ENCODE measurements around the gene CNTRL.
A peak's percentile ranks its signal among the peaks of the same experiment; 100 is the strongest.
"Not testable (repeated sequence)": the region's sequence is repeated elsewhere in the genome, so short reads cannot be mapped to it uniquely, and the experiment has no call there.

Gene CNTRL, protein sequence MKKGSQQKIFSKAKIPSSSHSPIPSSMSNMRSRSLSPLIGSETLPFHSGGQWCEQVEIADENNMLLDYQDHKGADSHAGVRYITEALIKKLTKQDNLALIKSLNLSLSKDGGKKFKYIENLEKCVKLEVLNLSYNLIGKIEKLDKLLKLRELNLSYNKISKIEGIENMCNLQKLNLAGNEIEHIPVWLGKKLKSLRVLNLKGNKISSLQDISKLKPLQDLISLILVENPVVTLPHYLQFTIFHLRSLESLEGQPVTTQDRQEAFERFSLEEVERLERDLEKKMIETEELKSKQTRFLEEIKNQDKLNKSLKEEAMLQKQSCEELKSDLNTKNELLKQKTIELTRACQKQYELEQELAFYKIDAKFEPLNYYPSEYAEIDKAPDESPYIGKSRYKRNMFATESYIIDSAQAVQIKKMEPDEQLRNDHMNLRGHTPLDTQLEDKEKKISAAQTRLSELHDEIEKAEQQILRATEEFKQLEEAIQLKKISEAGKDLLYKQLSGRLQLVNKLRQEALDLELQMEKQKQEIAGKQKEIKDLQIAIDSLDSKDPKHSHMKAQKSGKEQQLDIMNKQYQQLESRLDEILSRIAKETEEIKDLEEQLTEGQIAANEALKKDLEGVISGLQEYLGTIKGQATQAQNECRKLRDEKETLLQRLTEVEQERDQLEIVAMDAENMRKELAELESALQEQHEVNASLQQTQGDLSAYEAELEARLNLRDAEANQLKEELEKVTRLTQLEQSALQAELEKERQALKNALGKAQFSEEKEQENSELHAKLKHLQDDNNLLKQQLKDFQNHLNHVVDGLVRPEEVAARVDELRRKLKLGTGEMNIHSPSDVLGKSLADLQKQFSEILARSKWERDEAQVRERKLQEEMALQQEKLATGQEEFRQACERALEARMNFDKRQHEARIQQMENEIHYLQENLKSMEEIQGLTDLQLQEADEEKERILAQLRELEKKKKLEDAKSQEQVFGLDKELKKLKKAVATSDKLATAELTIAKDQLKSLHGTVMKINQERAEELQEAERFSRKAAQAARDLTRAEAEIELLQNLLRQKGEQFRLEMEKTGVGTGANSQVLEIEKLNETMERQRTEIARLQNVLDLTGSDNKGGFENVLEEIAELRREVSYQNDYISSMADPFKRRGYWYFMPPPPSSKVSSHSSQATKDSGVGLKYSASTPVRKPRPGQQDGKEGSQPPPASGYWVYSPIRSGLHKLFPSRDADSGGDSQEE (N-terminal part only)

DNA sequence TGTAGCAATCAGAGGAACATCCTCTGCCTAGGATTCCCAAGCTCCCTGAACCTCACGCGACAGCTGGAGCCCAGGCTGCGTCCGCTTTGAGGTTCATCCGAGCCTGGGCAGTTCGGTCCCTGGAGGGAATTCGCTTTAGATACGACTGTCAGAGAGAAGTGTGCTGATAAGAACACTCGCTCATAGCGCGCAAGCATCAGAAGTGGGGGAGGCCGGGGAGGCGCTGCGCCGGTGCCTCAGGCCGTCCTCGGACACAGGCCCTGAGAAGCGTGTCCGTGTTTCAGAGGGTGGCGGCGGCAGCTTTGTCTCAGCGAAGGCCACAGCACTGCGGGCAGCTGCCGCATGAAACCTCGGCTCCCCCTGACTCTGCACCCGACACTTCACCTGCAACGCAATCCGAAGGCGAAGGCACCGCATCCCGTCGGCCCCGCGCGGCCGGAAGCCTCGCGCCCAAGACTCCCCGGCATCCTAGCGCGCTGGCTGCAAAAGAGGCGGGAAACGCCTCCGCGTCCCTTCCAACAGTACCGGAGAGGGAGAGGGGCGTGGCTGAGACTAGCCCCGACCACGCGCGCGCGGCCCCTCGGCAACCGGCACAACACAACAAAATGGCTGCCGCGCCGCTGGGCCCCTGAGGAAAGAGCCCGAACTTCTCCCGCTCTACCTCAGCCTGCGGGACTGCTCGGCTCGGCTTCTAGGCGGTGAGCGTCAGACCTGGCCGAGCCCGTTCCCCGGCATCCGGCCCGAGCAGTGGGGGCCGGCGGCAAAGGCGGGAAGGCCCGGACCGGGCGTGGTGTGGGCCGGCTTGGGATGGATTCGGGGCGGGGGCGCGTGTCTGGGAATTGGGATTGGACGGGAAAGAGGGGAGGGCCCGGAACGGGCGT lies at the start of gene CNTRL:
Gene CNTRL (plus strand): TSS at position 586 of the 881 bp plus-strand sequence. CDS start 13,372 bp downstream, outside the sequence.
- peak; percentile 68 for DNase-seq (ENCODE audit: low read depth in 2 of 2)

GRCh38 chr9:121026260-121026691 lies 48.5 kb upstream of the CNTRL start:
- DNase-seq (ENCODE audit: low read depth in 2 of 2): no peak

DNA sequence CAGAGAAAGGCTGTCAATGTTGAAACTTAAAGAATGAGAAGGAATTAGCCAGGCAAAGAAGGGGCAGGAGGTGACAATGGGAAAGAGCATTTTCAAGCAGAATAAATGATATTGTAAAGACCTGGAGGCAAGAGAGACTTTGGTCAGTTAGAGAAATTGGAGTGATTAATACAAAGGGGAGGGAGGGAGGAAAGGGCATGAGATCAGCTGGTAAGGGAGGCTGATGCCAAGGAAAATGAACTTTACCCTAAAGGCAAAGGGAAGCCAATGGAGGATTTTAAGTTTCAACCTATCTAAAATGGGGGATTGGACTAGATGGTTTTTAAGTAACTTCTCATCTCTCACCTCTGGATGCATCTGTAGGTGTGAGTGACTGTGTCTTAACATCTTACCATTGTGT lies 48.0 kb upstream of the CNTRL start:
- no peak for DNase-seq (ENCODE audit: low read depth in 2 of 2)

GRCh38 chr9:121028285-121028684 lies 46.5 kb upstream of the CNTRL start:
- DNase-seq (ENCODE audit: low read depth in 2 of 2): not testable (repeated sequence)

- no peak for DNase-seq (ENCODE audit: low read depth in 2 of 2)
These were observed 45.3 kb upstream of the CNTRL start for GRCh38 chr9:121029469-121029868.

GRCh38 chr9:121034529-121034928 lies 40.2 kb upstream of the CNTRL start:
- no peak for DNase-seq (ENCODE audit: low read depth in 2 of 2)

- DNase-seq (ENCODE audit: low read depth in 2 of 2): not testable (repeated sequence)
These were observed 39.0 kb upstream of the CNTRL start for GRCh38 chr9:121035717-121036116.

DNA sequence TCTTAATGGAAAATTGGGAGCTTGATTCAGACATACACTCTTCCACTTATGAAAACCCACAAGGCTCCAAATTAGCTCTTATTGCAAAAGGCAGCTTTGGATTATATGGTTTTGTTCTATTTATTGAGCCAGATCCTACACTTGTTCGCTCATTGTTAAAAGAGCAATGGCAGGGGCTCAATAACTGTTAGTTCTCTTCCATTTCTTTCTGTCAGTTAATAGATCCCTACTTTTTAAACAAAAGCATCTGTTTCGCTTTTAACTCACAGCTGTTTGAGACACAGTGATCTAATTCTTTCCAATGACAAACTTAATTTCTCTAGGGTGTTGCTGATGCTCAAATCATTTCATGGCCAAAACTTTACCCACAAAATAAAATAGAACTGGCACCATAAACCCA lies 36.4 kb upstream of the CNTRL start:
- no peak for DNase-seq (ENCODE audit: low read depth in 2 of 2)

DNA sequence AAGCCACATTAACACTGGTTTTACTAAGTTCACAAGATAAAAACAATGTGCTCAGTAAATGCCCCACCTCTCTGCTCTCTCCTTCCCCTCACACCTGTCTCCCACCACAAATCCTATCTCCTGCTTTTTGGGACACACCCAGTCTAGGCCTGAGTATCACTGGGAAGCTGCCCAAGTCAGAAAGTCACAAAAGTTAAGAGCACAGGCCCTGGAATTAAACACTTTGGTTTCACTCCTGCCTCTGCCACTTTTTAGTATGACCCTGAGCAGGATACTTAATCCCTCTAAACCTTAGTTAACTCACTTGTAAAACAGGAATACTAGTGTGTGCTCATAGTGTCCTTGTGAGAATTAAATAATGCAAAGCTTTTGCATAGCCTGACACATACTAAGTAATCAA lies 36.0 kb upstream of the CNTRL start:
- DNase-seq (ENCODE audit: low read depth in 2 of 2): no peak

DNA sequence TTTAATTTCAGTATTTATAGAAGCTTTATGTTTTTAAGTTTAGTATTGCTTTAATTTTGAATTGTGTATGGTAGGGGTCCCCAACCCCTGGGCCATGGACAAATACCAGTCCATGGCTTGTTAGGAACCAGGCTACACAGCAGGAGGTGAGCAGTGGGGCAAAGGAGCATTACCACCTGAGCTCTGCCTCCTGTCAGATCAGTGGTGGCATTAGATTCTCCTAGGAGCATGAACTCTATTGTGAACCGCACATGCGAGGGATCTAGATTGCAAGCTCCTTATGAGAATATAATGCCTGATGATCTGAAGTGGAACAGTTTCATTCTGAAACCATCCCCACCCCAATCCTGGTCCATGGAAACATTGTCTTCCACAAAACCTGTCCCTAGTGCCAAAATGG lies 26.6 kb upstream of the CNTRL start:
- no peak for DNase-seq (ENCODE audit: low read depth in 2 of 2)

DNA sequence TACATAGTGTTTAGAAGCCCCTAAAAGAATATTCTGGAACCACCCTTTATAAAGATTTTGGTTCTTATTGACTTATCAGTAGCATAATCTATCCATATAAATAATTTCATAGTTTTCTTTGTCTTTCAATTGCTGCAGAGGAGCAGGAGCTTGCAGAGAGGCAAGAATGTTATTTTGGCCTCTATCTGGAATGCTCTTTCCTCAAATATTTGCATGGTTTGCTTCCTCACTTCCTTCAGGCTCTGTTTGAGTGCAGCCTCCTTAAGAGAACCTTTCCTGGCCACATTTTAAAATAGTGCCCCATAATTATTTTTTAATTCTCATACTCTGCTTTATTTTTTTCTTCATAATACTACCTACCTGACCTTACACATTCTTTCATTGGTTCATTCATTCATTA lies 26.1 kb upstream of the CNTRL start:
- DNase-seq (ENCODE audit: low read depth in 2 of 2): no peak

DNA sequence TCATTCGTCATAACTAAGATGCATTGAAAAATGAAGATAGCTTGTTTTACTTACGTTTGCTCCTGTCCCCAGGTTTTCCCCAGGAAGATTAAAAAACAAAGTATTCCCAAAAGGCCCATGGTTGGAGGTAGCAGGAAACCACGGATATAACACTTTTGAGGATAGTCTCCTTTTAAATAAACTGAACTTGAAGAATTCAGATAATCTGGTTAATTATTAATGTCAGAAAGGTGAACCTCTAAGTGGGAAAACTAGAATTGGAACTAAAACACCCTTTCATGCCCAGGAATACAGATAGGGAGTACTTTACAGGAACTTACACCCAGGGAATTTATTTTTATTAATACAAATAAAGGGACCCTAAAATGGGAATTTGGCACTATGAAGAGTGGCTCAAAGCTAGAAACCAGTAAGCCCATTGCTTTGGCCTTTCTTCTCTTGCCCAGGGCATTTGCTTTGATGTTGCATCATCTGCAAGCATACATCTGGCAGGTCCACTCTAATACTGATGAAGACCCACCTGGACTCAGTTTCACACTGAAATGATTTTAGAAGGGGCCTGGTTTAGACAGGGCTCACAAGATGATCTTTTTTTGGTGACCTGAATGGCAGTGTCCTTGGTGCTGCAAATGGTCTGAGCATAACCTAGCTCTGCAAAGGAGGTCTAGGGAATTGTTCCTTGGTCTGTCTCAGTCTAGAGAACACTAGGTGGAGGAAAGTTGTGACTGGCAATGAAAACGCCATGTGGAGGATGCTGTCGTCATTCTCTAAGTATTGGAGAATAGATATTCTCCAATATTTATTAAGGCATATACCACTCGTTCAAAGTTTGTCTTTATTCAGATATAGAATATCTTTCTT lies 24.4 kb upstream of the CNTRL start, which contains the start of gene C5:
Gene C5 (minus strand): TSS at position 148 of the 861 bp plus-strand sequence. CDS start 29 bp downstream, at position 119.
- no peak for DNase-seq (ENCODE audit: low read depth in 2 of 2)

- no peak for DNase-seq (ENCODE audit: low read depth in 2 of 2)
These were observed 21.2 kb upstream of the CNTRL start for GRCh38 chr9:121053544-121053943.

DNA sequence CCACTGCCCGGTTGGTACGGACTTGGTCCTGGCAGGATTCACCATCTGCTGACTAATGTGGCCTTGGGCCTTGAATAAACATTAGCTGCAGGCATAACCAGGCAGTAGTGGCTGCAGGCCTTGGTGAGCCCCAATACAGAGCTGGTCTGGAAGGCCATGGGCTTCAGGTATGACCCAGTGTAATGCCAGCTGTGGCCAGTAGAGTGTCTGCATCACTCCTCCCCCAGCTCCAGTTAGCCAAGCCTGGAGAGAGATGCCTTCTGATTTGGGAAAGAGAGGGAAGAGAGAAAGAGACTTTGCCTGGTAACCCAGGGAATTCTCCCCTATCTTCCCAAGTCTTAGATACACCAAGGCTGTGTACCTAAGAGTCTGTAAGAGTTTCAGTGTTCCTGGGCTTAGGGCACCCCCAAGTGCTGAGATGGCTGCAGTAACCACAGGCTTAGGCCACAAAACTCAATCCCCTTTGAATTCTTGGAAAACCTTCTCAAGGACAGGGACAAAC lies 19.1 kb upstream of the CNTRL start:
- DNase-seq (ENCODE audit: low read depth in 2 of 2): no peak

DNA sequence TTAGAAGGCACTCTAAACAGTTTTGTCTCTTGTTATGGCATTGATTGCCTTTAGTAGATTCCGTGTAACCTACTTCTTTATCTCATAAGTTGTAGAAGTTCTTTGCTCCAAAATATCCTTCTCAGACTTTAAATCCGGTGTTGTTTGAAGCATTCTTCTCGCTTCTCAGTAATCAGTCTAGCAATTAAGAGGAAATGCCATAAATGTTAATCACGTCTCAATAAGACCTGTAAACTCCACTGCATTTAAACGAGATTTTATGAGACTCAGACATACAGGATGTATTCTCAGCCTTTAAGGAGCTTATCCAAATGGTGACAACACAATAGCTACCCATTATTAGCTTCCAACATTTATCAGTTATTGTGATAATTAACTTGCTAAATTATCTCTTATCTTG lies 16.9 kb upstream of the CNTRL start:
- DNase-seq (ENCODE audit: low read depth in 2 of 2): no peak

- no peak for DNase-seq (ENCODE audit: low read depth in 2 of 2)
These were observed 15.2 kb upstream of the CNTRL start for GRCh38 chr9:121059513-121059912.

DNA sequence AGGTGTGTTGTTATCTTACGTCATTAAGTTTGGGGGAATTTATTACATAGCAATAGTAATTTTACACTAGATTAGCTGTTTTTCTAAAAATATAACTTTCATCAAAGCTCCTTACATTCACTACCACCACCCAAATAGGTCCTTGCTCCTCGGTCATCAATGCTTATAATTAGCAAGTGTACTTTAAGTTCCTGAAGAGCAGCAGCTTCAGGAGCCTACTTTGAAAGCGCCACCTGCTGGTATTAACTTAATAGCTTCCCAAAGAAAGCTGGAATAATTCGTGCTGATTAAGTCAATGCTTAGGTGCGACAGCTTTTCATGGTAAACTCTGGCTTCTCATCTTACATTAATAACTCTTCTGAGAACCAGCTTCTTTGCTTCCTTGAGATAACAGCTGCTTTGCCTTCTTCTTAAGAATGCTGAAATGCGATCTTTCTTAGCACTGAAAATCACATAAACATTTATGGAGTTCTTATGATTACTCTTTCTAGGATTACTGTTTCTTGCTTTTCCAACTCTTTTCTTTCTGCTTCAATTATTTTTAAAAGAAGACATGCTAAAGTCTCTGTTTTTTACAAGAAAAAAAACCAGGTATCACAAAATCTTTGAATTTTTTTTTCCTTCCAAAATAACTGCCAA lies 14.6 kb upstream of the CNTRL start:
- no peak for DNase-seq (ENCODE audit: low read depth in 2 of 2)

DNA sequence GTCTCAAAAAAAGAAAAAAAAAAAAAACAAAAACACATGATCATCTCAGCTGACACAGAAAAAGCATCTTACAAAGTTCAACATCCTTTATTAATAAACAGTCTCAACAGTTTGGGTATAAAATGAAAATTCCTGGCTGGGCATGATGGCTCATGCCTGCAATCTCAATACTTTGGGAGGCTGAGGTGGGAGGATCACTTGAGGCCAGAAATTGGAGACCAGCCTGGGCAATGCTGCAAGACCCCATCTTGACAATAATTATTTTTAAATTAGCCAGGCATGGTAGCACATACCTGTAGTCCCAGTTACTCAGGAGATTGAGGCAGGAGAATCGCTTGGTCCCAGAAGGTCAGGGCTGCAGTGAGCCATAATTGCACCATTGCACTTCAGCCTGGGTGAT lies 7.9 kb upstream of the CNTRL start:
- no peak for DNase-seq (ENCODE audit: low read depth in 2 of 2)

- DNase-seq (ENCODE audit: low read depth in 2 of 2): no peak
These were observed 7.1 kb upstream of the CNTRL start for GRCh38 chr9:121067640-121068039.

Measured in stimulated activated CD8-positive, alpha-beta memory T cell treated with anti-CD3 and anti-CD28 coated beads, Interleukin-15, amount 100 ng/mL, for 4 hours (primary cell).